ENCODE data around the gene DIO3.
A peak's percentile ranks its signal among the peaks of the same experiment; 100 is the strongest.

DIO3 gene

GRCh38 chr14:101559624-101560533 lies 1.4 kb upstream of the DIO3 start:
- H3K4me3 ChIP-seq (ENCODE audit: low read length): no peak overlapping the region
- peak; percentile 1 for DNase-seq (ENCODE audit: low read depth)
- TF ChIP-seq CTCF (conservative IDR thresholded peaks at IDR 0.05; ENCODE audit: low read length): no peak

- DNase-seq (ENCODE audit: low read depth): no peak
- TF ChIP-seq CTCF (conservative IDR thresholded peaks at IDR 0.05; ENCODE audit: low read length): no peak
- H3K4me3 ChIP-seq (ENCODE audit: low read length): no peak overlapping the region
These were observed 671 bp upstream of the DIO3 start for GRCh38 chr14:101560534-101561113.

GRCh38 chr14:101561897-101562490 lies 699 bp downstream of the DIO3 start:
- TF ChIP-seq CTCF (conservative IDR thresholded peaks at IDR 0.05; ENCODE audit: low read length): no peak
- no peak overlapping the region for H3K4me3 ChIP-seq (ENCODE audit: low read length)
- DNase-seq (ENCODE audit: low read depth): no peak

- TF ChIP-seq CTCF (conservative IDR thresholded peaks at IDR 0.05; ENCODE audit: low read length): no peak
- DNase-seq (ENCODE audit: low read depth): no peak
- no peak overlapping the region for H3K4me3 ChIP-seq (ENCODE audit: low read length)
These were observed 1.5 kb downstream of the DIO3 start for GRCh38 chr14:101562659-101563351.

GRCh38 chr14:101563352-101563653 lies 2.0 kb downstream of the DIO3 start:
- no peak for TF ChIP-seq CTCF (conservative IDR thresholded peaks at IDR 0.05; ENCODE audit: low read length)
- no peak overlapping the region for H3K4me3 ChIP-seq (ENCODE audit: low read length)
- DNase-seq (ENCODE audit: low read depth): no peak

- no peak for TF ChIP-seq CTCF (conservative IDR thresholded peaks at IDR 0.05; ENCODE audit: low read length)
- no peak overlapping the region for H3K4me3 ChIP-seq (ENCODE audit: low read length)
- DNase-seq (ENCODE audit: low read depth): no peak
These were observed 2.6 kb downstream of the DIO3 start for GRCh38 chr14:101563654-101564443.

Measured in AG10803 (cell line).